ENCODE results near the gene COQ3. TPM values are rescaled to one million over a fixed set of nuclear protein-coding genes. Genes with fewer than 3 reads are reported as not detected.

Gene COQ3
- total and polyA plus RNA-seq, 2 of the 4 experiments (the other 2 are of a cell fraction): 8.2 to 8.9 TPM

DNA sequence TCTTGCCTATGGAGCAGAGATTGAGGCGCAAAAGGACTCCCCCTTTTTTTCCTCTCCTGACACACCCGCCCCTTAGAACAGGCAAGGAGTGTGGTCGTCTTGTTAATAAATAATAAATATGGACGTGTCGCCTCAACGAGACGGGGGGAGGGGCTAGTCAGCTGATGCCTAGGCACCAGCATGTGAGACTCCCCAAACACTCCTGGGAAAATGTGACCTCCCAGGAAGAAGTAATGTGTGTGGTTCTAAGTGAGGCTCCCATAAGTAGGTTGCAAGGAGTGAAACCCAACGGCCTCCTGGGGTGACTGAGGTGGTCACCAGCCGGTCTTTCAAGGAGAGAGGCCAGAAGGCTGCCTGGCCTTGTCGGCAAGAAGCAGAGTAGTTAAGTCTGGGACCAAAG is 43.4 kb downstream of the COQ3 start:
- no peak overlapping the region for H4K91ac ChIP-seq (ENCODE audit: insufficient read depth, low read depth, low read length)
- no peak overlapping the region for H3K4ac ChIP-seq (ENCODE audit: low read depth, low read length)
- no peak overlapping the region for H3K23ac ChIP-seq (ENCODE audit: low read depth, low read length)
- no peak overlapping the region for H3K4me3 ChIP-seq (ENCODE audit: insufficient read depth, low read depth, low read length)
- H2AFZ ChIP-seq (replicated peaks; ENCODE audit: low read length, poor library complexity): no peak overlapping the region
- ChIA-PET POLR2A (ENCODE audit: unreplicated experiment) (no interaction called here), CTCF (no interaction called here)
- no peaks in the 10 kb centered on the region for H3K79me1 ChIP-seq (ENCODE audit: low read depth in 1 of 2, low read length in 2 of 2)
- no peaks in the 10 kb centered on the region for H4K20me1 ChIP-seq (ENCODE audit: insufficient read depth, low read length)
- H3K9me1 ChIP-seq (ENCODE audit: insufficient read depth, low read length): no peaks in the 10 kb centered on the region
- H2BK120ac ChIP-seq (ENCODE audit: low read depth, low read length): no peak overlapping the region
- H3K4me2 ChIP-seq (ENCODE audit: low read depth, low read length): no peak overlapping the region
- H3K18ac ChIP-seq (ENCODE audit: low read depth, low read length): no peak overlapping the region
- intact Hi-C loops (cut with micrococcal nuclease): no loop called here
- no peak overlapping the region for H3K27ac ChIP-seq (ENCODE audit: insufficient read depth, low read length)
- DNase-seq (no peak), ATAC-seq (ENCODE audit: low read depth) (no peak)
- no peak overlapping the region for H3K56ac ChIP-seq (ENCODE audit: extremely low read depth, insufficient read depth, low read length)
- in situ Hi-C loops (cut with MboI; ENCODE audit: low sequenced_read_pairs): no loop called here
- no peaks in the 10 kb centered on the region for H3K9me3 ChIP-seq (ENCODE audit: control insufficient read depth, insufficient read depth, low read length)
- dilution Hi-C loops (cut with HindIII; ENCODE audit: low sequenced_read_pairs, unreplicated experiment): no loop called here
- no peak for TF ChIP-seq CHD1 (IDR thresholded peaks at IDR 0.05; ENCODE audit: low read depth, low read length)
- TF ChIP-seq MAFK (IDR thresholded peaks at IDR 0.05; ENCODE audit: low read depth, low read length): no peak
- TF ChIP-seq SMC3 (IDR thresholded peaks at IDR 0.05; ENCODE audit: low read depth, low read length): no peak
- TF ChIP-seq, protein P1, sequence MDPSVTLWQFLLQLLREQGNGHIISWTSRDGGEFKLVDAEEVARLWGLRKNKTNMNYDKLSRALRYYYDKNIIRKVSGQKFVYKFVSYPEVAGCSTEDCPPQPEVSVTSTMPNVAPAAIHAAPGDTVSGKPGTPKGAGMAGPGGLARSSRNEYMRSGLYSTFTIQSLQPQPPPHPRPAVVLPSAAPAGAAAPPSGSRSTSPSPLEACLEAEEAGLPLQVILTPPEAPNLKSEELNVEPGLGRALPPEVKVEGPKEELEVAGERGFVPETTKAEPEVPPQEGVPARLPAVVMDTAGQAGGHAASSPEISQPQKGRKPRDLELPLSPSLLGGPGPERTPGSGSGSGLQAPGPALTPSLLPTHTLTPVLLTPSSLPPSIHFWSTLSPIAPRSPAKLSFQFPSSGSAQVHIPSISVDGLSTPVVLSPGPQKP (IDR thresholded peaks at IDR 0.05; ENCODE audit: borderline replicate concordance, low read depth, low read length): no peak
- no peak for TF ChIP-seq MAZ (IDR thresholded peaks at IDR 0.05; ENCODE audit: borderline replicate concordance, low read depth, low read length)
- no peak for TF ChIP-seq NFE2L2 (IDR thresholded peaks at IDR 0.05; ENCODE audit: low read depth, low read length)
- no peak for TF ChIP-seq FOS (IDR thresholded peaks at IDR 0.05; ENCODE audit: low read depth, low read length)
- no peak for TF ChIP-seq RAD21 (IDR thresholded peaks at IDR 0.05; ENCODE audit: low read length)
- no peak overlapping the region for H4K5ac ChIP-seq (ENCODE audit: low read depth, low read length)
- peaks cover 7% of the 10 kb centered on the region; the same call in 1 of the 2 replicates for H3K27me3 ChIP-seq (ENCODE audit: control insufficient read depth, insufficient read depth, low read length)
- no peak overlapping the region for H2AK9ac ChIP-seq (replicated peaks; ENCODE audit: low read depth, low read length, poor library complexity)
- H3K14ac ChIP-seq (replicated peaks; ENCODE audit: low read depth, low read length): no peak overlapping the region
- no peaks in the 10 kb centered on the region for H3K4me1 ChIP-seq (ENCODE audit: control insufficient read depth, insufficient read depth, low read length)
- no peak overlapping the region for H4K8ac ChIP-seq (ENCODE audit: low read depth in 2 of 2, low read length in 2 of 2)
- no peak overlapping the region for H2BK20ac ChIP-seq (ENCODE audit: low read depth, low read length)
- H2AK5ac ChIP-seq (ENCODE audit: low read depth, low read length): no peak overlapping the region
- no TSS peak for BruUV-seq (replicated peaks)
- H2BK15ac ChIP-seq (ENCODE audit: low read depth, low read length): no peak overlapping the region
- H3K9ac ChIP-seq (ENCODE audit: low read depth, low read length): no peak overlapping the region
- no peak overlapping the region for H2BK5ac ChIP-seq (ENCODE audit: low read depth, low read length, poor library complexity, severe bottlenecking)
- no peaks in the 10 kb centered on the region for H3K36me3 ChIP-seq (ENCODE audit: control insufficient read depth, insufficient read depth, low read length)
- WGBS, 2 experiments (ENCODE audit: extremely low coverage in 2 of 2, insufficient read length in 1 of 2): 38% methylated on average over 2 of the region's 10 CpGs; no CpG with 5 or more reads in 1 of the 2 experiments
